Endothelial cell of umbilical vein (primary cell): ENCODE measurements around the gene EIF1AD. TPM values are rescaled to one million over a fixed set of nuclear protein-coding genes. Genes with fewer than 3 reads are reported as not detected.

ENCODE experiments used
- BruUV-seq: library from RNA; stranded (reverse); fragments of 400-500 nt; replicated peaks from 2 replicates; lab custom pipeline; 2021; lab: Mats Ljungman, UMichigan
- CTCF ChIA-PET: fragments of 300-600, 350-600 bp; sonication (Branson Sonifier 250); formaldehyde crosslinking; loops from one replicate; lab custom pipeline; 2021; ENCODE audit warnings: antibody characterized with exemption, inconsistent platforms; lab: Charles Lee
- POLR2A ChIA-PET: fragments of 300-600, 350-600 bp; sonication (Branson Sonifier 250); formaldehyde crosslinking; loops from one replicate; lab custom pipeline; 2021; ENCODE audit warnings: antibody characterized with exemption, inconsistent platforms; lab: Charles Lee
- DNase-seq: peaks from one replicate; pipeline ENCODE4 v3.0.0-alpha.2; 2011; ENCODE audit warnings: low read depth, low spot score
- FAIRE-seq: peaks from 2 replicates; lab custom pipeline; 2011; peaks lifted over from hg19 to GRCh38; lab: Jason Lieb, UNC
- H2AFZ ChIP-seq: 2 replicates; pipeline ENCODE4 v1.6.0; 2012; ENCODE audit warnings: low read depth, low read length, control low read depth, inconsistent platforms
- H3K27ac ChIP-seq: 2 replicates; pipeline ENCODE4 v1.5.1; 2011; ENCODE audit warnings: low read depth, mild to moderate bottlenecking, control low read depth, low read length, moderate library complexity; ENCODE audit not compliant: insufficient read depth
- H3K27me3 ChIP-seq, 2 experiments: 2 replicates each; pipeline versions ENCODE4 v1.6.0 to v1.6.1; 2011; ENCODE audit warnings: low read length in 2 of 2, mixed read lengths in 1 of 2; ENCODE audit not compliant: control insufficient read depth in 2 of 2, insufficient read depth in 2 of 2
- H3K36me3 ChIP-seq, 2 experiments: 2 replicates in 1 of 2; 3 replicates in 1 of 2; pipeline ENCODE4 v1.5.1; 2011; ENCODE audit warnings: low read length in 2 of 2, mild to moderate bottlenecking in 1 of 2, moderate library complexity in 1 of 2; ENCODE audit not compliant: control insufficient read depth in 2 of 2, insufficient read depth in 2 of 2; ENCODE audit errors: extremely low read depth in 1 of 2
- H3K4me1 ChIP-seq: 3 replicates; pipeline ENCODE4 v1.5.1; 2011; ENCODE audit warnings: mild to moderate bottlenecking, low read length; ENCODE audit not compliant: control insufficient read depth, insufficient read depth; ENCODE audit errors: extremely low read depth
- H3K4me2 ChIP-seq: 2 replicates; pipeline ENCODE4 v1.6.1; 2011; ENCODE audit warnings: low read length, control low read depth, mixed read lengths; ENCODE audit not compliant: insufficient read depth
- H3K4me3 ChIP-seq, 3 experiments: fragments of 200-600 bp in 1 of 3; sonication (generic), shearing (Covaris generic) in 1 of 3; replicated peaks in 1 of 3; 2 replicates each; pipeline ENCODE4 v1.5.1; 2011 to 2016; ENCODE audit warnings: control low read depth in 3 of 3, low read length in 3 of 3, mild to moderate bottlenecking in 2 of 3, inconsistent platforms in 1 of 3, low read depth in 1 of 3, moderate library complexity in 1 of 3; ENCODE audit not compliant: insufficient read depth in 1 of 3
- H3K79me2 ChIP-seq: 2 replicates; pipeline ENCODE4 v1.6.0; 2012; ENCODE audit warnings: low read length, inconsistent platforms; ENCODE audit not compliant: control insufficient read depth, insufficient read depth
- H3K9ac ChIP-seq: replicated peaks from 2 replicates; pipeline ENCODE3; 2011; ENCODE audit warnings: low read length, control low read depth; ENCODE audit not compliant: insufficient read depth; ENCODE audit errors: extremely low read depth
- H3K9me1 ChIP-seq: replicated peaks from 3 replicates; pipeline ENCODE4 v1.6.0; 2011; ENCODE audit warnings: mild to moderate bottlenecking, low read length; ENCODE audit not compliant: control insufficient read depth, insufficient read depth; ENCODE audit errors: extremely low read depth
- H3K9me3 ChIP-seq: replicated peaks from 2 replicates; pipeline ENCODE4 v1.5.1; 2012; ENCODE audit warnings: low read length, inconsistent platforms; ENCODE audit not compliant: control insufficient read depth, insufficient read depth
- H4K20me1 ChIP-seq: replicated peaks from 2 replicates; pipeline ENCODE3; 2011; ENCODE audit warnings: mild to moderate bottlenecking, low read length; ENCODE audit not compliant: control insufficient read depth, insufficient read depth; ENCODE audit errors: extremely low read depth
- EZH2 ChIP-seq: IDR thresholded peaks from 2 replicates; pipeline ENCODE4 v1.6.1; 2012; ENCODE audit warnings: borderline replicate concordance, low read depth, mild to moderate bottlenecking, moderate library complexity, low read length, inconsistent platforms; ENCODE audit not compliant: severe bottlenecking
- FOS ChIP-seq: IDR thresholded peaks from 2 replicates; pipeline ENCODE4 v1.6.1; 2011; ENCODE audit warnings: mild to moderate bottlenecking, low read length, moderate library complexity, borderline replicate concordance; ENCODE audit not compliant: insufficient read depth
- GATA2 ChIP-seq: IDR thresholded peaks from 2 replicates; pipeline ENCODE4 v1.7.0; 2011; ENCODE audit warnings: low read depth, mild to moderate bottlenecking, moderate library complexity, mixed read lengths, low read length; ENCODE audit not compliant: insufficient read length, insufficient read depth
- JUN ChIP-seq: IDR thresholded peaks from 2 replicates; pipeline ENCODE4 v1.6.1; 2011; ENCODE audit warnings: borderline replicate concordance, low read depth; ENCODE audit not compliant: insufficient read length, insufficient read depth
- MYC ChIP-seq: IDR thresholded peaks from one replicate; pipeline ENCODE4 v1.6.1; 2011; ENCODE audit warnings: mild to moderate bottlenecking, low read depth, low read length
- POLR2A ChIP-seq: IDR thresholded peaks from 2 replicates; pipeline ENCODE4 v1.6.1; 2012; ENCODE audit warnings: low read depth, mild to moderate bottlenecking, control low read depth, low read length
- POLR2AphosphoS5 ChIP-seq: IDR thresholded peaks from 2 replicates; pipeline ENCODE4 v1.6.1; 2012; ENCODE audit warnings: low read depth, mild to moderate bottlenecking, control low read depth, low read length, moderate library complexity; ENCODE audit not compliant: insufficient read depth
- dilution Hi-C: fragments of 300-500 bp; cut with MboI; formaldehyde crosslinking; loops from one replicate; pipeline ENCODE4 v1.15.0; 2019; ENCODE audit warnings: low sequenced_read_pairs; ENCODE audit not compliant: extremely low pct_ligation_motif_present
- intact Hi-C: fragments of 100-400 bp; cut with micrococcal nuclease; formaldehyde crosslinking; loops from one replicate; pipeline ENCODE4 v1.10.0; 2022
- polyA plus RNA-seq, 4 experiments: library from polyadenylated mRNA; depleted of rRNA in 3 of 4; stranded (reverse) in 3 of 4; unstranded in 1 of 4; fragments of >200 nt; gene quantifications; 2 replicates each; pipeline versions ENCODE4 v1.2.1 to v1.2.3, GENCODE V29; 2011 to 2012; ENCODE audit warnings: missing spikeins in 1 of 4
- total RNA-seq: library from RNA; stranded (reverse); gene quantifications from 2 replicates; pipeline ENCODE4 v1.2.3, GENCODE V29; 2021
- TF ChIP-seq, protein P1 (sequence below): IDR thresholded peaks from 2 replicates; pipeline ENCODE4 v1.6.1; 2011; ENCODE audit not compliant: insufficient read depth, insufficient read length
- TF ChIP-seq, protein P2 (sequence below), 2 donors: IDR thresholded peaks; 1 replicate in 1 of 2; 2 replicates in 1 of 2; pipeline ENCODE4 v1.5.1; 2011; ENCODE audit warnings: low read length in 2 of 2, mild to moderate bottlenecking in 2 of 2, moderate library complexity in 2 of 2, control low read depth in 1 of 2, inconsistent platforms in 1 of 2, low read depth in 1 of 2; ENCODE audit not compliant: insufficient read depth in 1 of 2; ENCODE audit errors: extremely low read depth in 1 of 2

EIF1AD gene
- total and polyA plus RNA-seq, 2 donors (not counting 3 experiments of a cell fraction or from before 2014, with no cell fraction given): 39.3 to 39.7 TPM

DNA sequence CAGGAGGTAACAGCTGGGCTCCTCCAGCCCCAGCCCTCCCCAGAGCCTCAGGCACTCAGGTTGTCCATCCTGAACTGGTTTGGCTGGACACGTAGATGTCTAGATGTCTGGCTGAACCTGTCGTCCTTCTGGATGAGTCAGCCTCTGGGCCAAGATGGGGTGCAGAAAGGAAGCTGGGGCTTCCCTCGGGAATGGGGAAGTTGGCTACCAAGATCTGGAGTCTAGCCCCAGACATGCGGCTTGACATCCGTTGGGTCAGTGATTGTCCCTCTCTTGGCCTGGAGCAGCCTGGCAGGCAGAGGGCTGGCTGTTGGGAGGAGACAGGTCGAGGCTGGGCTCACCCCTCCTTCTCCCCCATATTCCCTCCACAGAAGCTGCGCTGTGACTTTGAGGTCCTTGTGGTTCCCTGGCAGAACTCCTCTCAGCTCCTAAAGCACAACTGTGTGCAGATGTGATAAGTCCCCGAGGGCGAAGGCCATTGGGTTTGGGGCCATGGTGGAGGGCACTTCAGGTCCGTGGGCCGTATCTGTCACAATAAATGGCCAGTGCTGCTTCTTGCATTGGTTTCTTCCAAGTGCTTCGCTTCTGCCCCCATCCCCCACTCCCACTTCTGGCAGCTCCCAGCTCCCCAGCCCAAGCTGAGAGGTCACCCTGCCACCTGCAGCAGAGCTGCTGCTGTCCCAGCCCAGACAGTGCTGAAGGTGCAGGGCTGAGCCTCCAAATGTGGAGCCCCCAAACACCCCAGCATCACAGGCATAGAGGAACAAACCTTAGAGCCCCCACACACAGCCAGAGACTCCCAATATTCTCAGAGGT, 11.2 kb upstream of the EIF1AD start:
- POLR2A ChIA-PET: no interaction called here
- Histone ChIP-seq H3K36me3 (no peaks in the 10 kb centered on the region), H3K9ac (no peak overlapping the region), H3K27ac (no peak overlapping the region), H3K79me2 (no peaks in the 10 kb centered on the region), H3K4me2 (no peak overlapping the region), H3K4me3 (no peak overlapping the region), H3K27me3 (peaks cover 2% of the 10 kb centered on the region in 2 experiments), H2AFZ (no peak overlapping the region), H3K4me1 (peaks cover 21% of the 10 kb centered on the region), H4K20me1 (no peaks in the 10 kb centered on the region), H3K9me3 (no peaks in the 10 kb centered on the region), H3K9me1 (no peaks in the 10 kb centered on the region)
- TF ChIP-seq MYC: no peak
- TF ChIP-seq, protein P1, sequence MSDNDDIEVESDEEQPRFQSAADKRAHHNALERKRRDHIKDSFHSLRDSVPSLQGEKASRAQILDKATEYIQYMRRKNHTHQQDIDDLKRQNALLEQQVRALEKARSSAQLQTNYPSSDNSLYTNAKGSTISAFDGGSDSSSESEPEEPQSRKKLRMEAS: no peak
- TF ChIP-seq POLR2AphosphoS5: no peak
- no peak for TF ChIP-seq GATA2
- TF ChIP-seq FOS: no peak
- TF ChIP-seq EZH2: no peak
- TF ChIP-seq POLR2A: no peak
- TF ChIP-seq, protein P2, sequence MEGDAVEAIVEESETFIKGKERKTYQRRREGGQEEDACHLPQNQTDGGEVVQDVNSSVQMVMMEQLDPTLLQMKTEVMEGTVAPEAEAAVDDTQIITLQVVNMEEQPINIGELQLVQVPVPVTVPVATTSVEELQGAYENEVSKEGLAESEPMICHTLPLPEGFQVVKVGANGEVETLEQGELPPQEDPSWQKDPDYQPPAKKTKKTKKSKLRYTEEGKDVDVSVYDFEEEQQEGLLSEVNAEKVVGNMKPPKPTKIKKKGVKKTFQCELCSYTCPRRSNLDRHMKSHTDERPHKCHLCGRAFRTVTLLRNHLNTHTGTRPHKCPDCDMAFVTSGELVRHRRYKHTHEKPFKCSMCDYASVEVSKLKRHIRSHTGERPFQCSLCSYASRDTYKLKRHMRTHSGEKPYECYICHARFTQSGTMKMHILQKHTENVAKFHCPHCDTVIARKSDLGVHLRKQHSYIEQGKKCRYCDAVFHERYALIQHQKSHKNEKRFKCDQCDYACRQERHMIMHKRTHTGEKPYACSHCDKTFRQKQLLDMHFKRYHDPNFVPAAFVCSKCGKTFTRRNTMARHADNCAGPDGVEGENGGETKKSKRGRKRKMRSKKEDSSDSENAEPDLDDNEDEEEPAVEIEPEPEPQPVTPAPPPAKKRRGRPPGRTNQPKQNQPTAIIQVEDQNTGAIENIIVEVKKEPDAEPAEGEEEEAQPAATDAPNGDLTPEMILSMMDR (IDR thresholded peaks at IDR 0.05; ENCODE audit: extremely low read depth in 1 of 2, insufficient read depth in 1 of 2, low read depth in 1 of 2, low read length in 2 of 2): no peak
- TF ChIP-seq JUN: no peak
- DNase-seq: no peak
- dilution Hi-C loops (no loop called here), intact Hi-C loops (no loop called here)
- CTCF ChIA-PET: interaction anchor here (0.9 to 3.2 kb wide), 3 partner anchors 9 to 32 kb away, joined by 3 to 16 read pairs (median 10); partner anchors contain the start of genes BANF1 and EIF1AD
- no TSS peak for BruUV-seq
- no peak for FAIRE-seq
